Measurements from ENCODE around the gene C3orf80. TPM values are rescaled to one million over a fixed set of nuclear protein-coding genes. Genes with fewer than 3 reads are reported as not detected.

C3orf80 gene
- total RNA-seq, 1 donor from 2014 or later = not detected

DNA sequence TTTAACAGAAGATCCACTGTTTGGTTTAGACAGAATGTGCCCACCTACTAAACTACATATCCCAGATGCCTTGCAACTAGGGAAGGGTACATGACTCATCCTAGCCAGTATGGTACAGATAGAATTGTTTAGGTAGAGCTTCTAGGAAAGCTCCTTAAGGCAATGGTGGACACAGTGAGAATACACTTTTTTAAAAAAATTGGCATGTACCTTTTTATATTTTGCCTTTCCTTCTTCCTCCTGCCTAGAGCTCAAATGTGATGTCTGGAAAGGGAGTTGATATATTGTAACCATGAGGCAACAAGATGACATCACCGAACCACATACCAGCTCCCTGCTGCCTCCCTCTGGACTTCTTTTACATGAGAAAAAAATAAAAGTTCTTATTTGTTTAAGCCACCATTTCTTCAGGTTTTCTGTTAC is 14.4 kb upstream of the C3orf80 start:
- no peaks in the 10 kb centered on the region for H3K36me3 Mint-ChIP-seq
- no peak overlapping the region for H2AFZ ChIP-seq (replicated peaks)
- no peak overlapping the region for H3K4me2 ChIP-seq
- no peak overlapping the region for H3K27ac Mint-ChIP-seq
- peaks cover 6% of the 10 kb centered on the region for H3K27me3 Mint-ChIP-seq (ENCODE audit: insufficient read depth, low read depth)
- no peaks in the 10 kb centered on the region for H4K20me1 ChIP-seq (ENCODE audit: low read depth)
- no peaks in the 10 kb centered on the region for H3K9me3 ChIP-seq (ENCODE audit: low read depth)
- DNase-seq (ENCODE audit: low spot score) = no peak
- no peaks in the 10 kb centered on the region for H3K36me3 ChIP-seq
- TF ChIP-seq, protein P1, sequence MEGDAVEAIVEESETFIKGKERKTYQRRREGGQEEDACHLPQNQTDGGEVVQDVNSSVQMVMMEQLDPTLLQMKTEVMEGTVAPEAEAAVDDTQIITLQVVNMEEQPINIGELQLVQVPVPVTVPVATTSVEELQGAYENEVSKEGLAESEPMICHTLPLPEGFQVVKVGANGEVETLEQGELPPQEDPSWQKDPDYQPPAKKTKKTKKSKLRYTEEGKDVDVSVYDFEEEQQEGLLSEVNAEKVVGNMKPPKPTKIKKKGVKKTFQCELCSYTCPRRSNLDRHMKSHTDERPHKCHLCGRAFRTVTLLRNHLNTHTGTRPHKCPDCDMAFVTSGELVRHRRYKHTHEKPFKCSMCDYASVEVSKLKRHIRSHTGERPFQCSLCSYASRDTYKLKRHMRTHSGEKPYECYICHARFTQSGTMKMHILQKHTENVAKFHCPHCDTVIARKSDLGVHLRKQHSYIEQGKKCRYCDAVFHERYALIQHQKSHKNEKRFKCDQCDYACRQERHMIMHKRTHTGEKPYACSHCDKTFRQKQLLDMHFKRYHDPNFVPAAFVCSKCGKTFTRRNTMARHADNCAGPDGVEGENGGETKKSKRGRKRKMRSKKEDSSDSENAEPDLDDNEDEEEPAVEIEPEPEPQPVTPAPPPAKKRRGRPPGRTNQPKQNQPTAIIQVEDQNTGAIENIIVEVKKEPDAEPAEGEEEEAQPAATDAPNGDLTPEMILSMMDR (IDR thresholded peaks at IDR 0.05) = peak; percentile 33
- TF ChIP-seq EZH2 (IDR thresholded peaks at IDR 0.05) (no peak), EZH2phosphoT487 (IDR thresholded peaks at IDR 0.05) (no peak)
- H3K9ac ChIP-seq = no peak overlapping the region
- H3K9me3 Mint-ChIP-seq = peaks cover 2% of the 10 kb centered on the region
- H3K27ac ChIP-seq = no peak overlapping the region
- H3K27me3 ChIP-seq = no peaks in the 10 kb centered on the region
- H3K4me1 ChIP-seq = no peaks in the 10 kb centered on the region
- peaks cover 14% of the 10 kb centered on the region for H3K4me1 Mint-ChIP-seq
- no peaks in the 10 kb centered on the region for H3K79me2 ChIP-seq (ENCODE audit: low read depth)
- H3K4me3 Mint-ChIP-seq = no peak overlapping the region
- H3K4me3 ChIP-seq = no peak overlapping the region
- H3F3A ChIP-seq (ENCODE audit: low read depth) = no peaks in the 10 kb centered on the region

DNA sequence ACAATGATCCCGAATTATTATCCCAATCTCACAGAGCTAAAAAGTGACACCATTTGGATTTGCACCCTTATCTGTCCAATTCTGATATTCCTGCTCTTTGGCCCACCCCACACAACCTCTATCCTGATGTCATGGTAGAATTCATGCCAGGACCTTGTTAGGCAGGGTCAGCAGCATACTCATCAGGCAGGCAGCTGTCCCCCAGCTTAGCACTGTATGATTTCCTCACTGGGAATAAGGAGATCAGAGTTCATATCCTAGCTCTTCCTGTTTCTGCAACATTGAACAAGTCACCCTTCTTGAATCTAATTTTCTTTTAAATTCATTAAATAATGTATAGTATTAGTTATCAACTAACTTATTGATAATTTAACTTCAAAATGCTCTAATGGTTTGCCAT is 12.0 kb upstream of the C3orf80 start:
- Histone ChIP-seq H3K27me3 (no peaks in the 10 kb centered on the region), H3K79me2 (ENCODE audit: low read depth) (no peaks in the 10 kb centered on the region), H3K9me3 (ENCODE audit: low read depth) (no peaks in the 10 kb centered on the region), H3K27ac (no peak overlapping the region), H3K36me3 (no peaks in the 10 kb centered on the region), H3F3A (ENCODE audit: low read depth) (peaks cover 13% of the 10 kb centered on the region), H3K4me1 (peaks cover 13% of the 10 kb centered on the region), H3K4me2 (no peak overlapping the region), H4K20me1 (ENCODE audit: low read depth) (peaks cover 5% of the 10 kb centered on the region), H2AFZ (replicated peaks) (no peak overlapping the region), H3K9ac (no peak overlapping the region), H3K4me3 (no peak overlapping the region)
- Mint-ChIP-seq H3K9me3 (no peaks in the 10 kb centered on the region), H3K27ac (no peak overlapping the region), H3K27me3 (ENCODE audit: insufficient read depth, low read depth) (peaks cover 8% of the 10 kb centered on the region), H3K4me3 (no peak overlapping the region), H3K4me1 (peaks cover 21% of the 10 kb centered on the region), H3K36me3 (no peaks in the 10 kb centered on the region)
- TF ChIP-seq EZH2phosphoT487 (IDR thresholded peaks at IDR 0.05) = no peak
- TF ChIP-seq, protein P1 (IDR thresholded peaks at IDR 0.05) = no peak
- no peak for TF ChIP-seq EZH2 (IDR thresholded peaks at IDR 0.05)
- no peak for DNase-seq (ENCODE audit: low spot score)

DNA sequence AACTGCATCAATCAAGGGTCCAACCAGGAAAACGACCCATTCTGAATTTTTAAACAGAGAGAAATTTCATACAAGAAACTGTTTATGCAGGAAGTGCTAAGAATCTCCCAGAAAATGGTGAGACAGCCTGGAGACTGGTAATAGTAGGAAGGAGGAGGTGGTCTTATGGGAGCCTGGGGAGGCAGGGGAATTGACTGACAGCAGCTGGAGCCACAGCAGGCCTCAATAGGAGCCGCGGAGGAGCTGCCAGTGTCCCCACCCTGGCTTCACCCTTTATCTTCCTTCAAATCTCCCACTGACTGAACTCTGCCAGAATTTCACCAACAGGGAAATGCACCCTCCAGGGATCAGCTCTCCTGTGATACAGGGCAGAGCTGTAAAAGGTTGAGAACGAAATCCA is 7.5 kb upstream of the C3orf80 start:
- H3K79me2 ChIP-seq (ENCODE audit: low read depth) = no peaks in the 10 kb centered on the region
- H3K4me1 ChIP-seq = peaks cover 16% of the 10 kb centered on the region
- Mint-ChIP-seq H3K4me1 (peaks cover 7% of the 10 kb centered on the region), H3K9me3 (no peaks in the 10 kb centered on the region), H3K27ac (no peak overlapping the region), H3K36me3 (no peaks in the 10 kb centered on the region), H3K4me3 (no peak overlapping the region), H3K27me3 (ENCODE audit: insufficient read depth, low read depth) (peaks cover 12% of the 10 kb centered on the region)
- H3K9me3 ChIP-seq (ENCODE audit: low read depth) = no peaks in the 10 kb centered on the region
- H3K9ac ChIP-seq = no peak overlapping the region
- peaks cover 42% of the 10 kb centered on the region for H3K27me3 ChIP-seq
- H3K36me3 ChIP-seq = no peaks in the 10 kb centered on the region
- no peak overlapping the region for H3K27ac ChIP-seq
- no peak for DNase-seq (ENCODE audit: low spot score)
- H3K4me2 ChIP-seq = peak overlapping the region; percentile 27
- H2AFZ ChIP-seq (replicated peaks) = peak overlapping the region; percentile 24
- TF ChIP-seq EZH2 (IDR thresholded peaks at IDR 0.05) (no peak), EZH2phosphoT487 (IDR thresholded peaks at IDR 0.05) (no peak)
- TF ChIP-seq, protein P1 (IDR thresholded peaks at IDR 0.05) = no peak
- H3K4me3 ChIP-seq = no peak overlapping the region
- peaks cover 13% of the 10 kb centered on the region for H3F3A ChIP-seq (ENCODE audit: low read depth)
- H4K20me1 ChIP-seq (ENCODE audit: low read depth) = peaks cover 5% of the 10 kb centered on the region

Data from neural progenitor cell (in vitro differentiated cells).